ENCODE results near the gene TLR6.
"Not testable (repeated sequence)": the region's sequence is repeated elsewhere in the genome, so short reads cannot be mapped to it uniquely, and the experiment has no call there.

TLR6 gene

DNA sequence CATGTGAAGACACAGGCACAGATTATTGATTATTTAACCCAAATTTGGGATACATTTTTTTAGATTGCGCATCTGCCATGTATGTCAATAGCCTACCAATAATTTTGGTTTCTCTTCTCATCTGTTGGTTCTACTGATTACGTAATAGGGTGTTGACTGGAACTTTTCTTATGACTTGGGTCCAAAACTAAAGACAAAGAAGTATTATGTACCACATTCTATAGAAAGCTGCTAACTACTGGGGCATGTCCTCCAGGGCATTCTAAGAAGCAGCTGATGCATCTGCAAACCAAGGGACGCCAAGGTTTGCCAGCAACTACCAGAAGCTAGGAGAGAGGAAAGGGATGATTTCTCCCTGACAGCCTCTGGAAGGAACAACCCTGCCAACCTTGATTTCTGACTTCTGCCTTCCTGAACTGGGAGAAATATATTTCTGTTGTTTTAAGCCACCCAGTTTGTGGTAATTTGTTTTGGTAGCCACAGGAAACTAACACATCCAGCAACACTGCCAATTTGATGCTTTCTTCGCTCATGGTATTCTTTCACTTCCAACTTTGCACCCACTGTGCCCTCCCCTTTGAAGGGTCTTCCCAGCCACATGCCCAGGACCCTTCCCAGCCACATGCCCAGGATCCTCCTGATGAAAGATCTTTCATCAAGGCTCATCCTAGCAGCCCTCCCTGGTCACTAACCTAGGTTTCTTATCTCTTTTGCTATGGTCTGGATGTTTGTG lies 36.1 kb downstream of the TLR6 start:
- no peak for DNase-seq (ENCODE audit: low read depth, low spot score)

DNA sequence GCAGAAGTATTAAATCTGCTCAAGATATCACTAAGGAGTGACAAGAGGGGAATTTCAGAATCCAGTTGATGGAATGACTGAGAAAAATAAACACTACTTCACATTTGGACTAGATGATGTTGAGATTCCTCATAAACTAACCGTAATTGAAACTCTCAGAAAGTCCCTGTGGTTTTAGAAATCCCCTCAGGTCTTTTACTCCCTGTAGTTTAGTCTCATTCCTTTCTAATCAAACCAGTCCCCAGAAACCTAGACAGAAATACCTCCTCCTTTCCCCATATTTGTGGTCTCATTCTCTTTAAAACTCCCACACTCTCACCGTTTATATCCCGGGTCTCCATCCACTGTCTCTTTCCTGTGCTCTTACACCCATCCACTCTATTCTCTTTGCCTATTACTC lies 37.0 kb downstream of the TLR6 start:
- no peak for DNase-seq (ENCODE audit: low read depth, low spot score)

DNA sequence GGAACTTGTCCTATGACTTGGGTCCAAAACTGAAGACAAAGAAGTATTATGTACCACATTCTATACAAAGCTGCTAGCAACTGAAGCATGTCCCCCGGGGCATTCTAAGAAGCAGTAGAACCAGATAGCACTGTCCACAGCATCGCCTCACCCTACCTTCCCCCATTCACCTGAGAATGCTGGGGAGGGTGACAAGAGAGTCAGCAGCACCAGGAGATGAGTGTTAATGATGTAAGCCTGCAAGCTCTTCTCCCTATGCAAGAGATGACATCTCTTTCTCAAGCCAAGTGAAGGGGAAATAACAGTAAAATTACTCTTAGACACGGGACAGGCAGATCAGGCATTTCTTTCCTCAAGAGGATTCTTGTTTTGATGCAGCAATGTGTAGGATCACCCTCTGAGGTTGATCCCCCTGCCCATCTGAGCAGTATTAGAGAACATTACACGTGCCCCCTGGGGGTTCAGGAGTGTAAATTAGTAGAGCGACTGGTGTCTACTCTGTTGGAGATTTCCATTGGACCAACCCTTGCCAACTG lies 38.1 kb downstream of the TLR6 start:
- no peak for DNase-seq (ENCODE audit: low read depth, low spot score)

DNA sequence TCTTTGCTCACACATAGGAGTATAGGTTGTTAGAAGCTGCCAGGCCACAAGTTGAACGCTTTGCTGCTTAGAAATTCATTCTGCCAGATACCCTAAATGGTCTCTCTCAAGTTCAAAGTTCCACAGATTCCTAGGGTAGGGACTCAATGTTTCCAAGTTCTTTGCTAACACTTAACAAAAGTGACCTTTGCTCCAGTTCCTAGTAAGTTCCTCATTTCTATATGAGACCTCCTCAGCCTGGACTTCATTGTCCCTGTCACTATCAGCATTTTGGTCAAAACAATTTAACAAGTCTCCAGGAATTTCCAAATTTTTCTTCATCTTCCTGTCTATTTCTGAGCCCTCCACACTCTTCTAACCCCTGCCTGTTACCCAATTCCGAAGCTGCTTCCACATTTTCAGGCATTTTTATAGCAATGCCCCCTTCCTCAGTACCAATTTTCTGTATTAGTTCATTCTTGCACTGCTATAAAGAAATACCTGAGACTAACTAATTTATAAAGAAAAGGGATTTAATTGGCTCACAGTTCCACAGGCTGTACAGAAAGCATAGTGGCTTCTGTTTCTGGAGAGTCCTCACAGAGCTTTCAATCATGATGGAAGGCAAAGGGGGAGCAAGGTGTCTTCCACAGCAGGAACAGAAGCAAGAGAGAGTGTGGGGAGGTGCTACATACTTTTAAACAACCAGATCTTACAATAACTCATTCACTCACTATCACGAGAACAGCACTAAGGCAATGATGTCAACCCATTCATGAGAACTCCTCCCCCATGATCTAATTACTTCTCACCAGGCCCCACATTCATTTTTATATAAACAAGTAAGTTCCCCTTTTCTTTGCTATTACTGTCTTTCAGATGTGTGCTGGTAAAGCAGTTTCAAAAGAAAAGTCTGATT lies 40.5 kb downstream of the TLR6 start:
- no peak for DNase-seq (ENCODE audit: low read depth, low spot score)

DNA sequence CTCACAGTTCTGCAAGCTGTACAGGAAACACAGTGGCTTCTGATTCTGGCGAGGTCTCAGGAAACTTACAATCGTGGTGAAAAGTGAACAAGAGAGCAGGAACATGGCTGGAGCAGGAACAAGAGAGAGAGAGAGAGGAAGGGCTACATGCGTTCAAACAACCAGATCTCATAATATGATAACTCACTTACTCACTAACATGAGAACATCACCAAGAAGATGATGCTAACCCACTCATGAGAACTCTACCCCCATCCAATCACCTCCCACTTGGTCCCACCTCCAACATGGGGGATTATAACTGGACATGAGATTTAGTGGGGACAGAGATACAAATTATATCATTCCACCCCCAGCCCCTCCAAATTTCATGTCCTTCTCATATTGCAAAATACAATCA lies 42.2 kb downstream of the TLR6 start:
- DNase-seq (ENCODE audit: low read depth, low spot score), result no peak

DNA sequence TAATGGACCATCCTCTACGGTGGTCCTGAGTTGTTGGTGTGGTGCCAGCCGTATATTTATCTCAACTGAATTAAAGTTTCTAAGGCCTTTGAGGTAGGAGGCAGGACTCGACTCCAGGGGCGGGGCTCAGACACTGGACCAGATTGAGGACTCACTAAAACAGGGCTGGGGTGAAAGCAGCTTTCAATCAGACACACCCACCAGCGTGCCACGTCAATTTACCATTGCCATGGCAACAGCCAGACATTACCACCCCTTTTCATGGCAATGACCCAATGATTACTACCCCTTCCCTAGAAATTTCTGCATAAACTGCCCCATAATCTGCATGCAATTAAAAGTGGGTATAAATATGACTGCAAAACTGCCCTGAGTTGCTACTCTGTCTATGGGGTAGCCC lies 45.3 kb downstream of the TLR6 start:
- DNase-seq (ENCODE audit: low read depth, low spot score), result no peak

DNA sequence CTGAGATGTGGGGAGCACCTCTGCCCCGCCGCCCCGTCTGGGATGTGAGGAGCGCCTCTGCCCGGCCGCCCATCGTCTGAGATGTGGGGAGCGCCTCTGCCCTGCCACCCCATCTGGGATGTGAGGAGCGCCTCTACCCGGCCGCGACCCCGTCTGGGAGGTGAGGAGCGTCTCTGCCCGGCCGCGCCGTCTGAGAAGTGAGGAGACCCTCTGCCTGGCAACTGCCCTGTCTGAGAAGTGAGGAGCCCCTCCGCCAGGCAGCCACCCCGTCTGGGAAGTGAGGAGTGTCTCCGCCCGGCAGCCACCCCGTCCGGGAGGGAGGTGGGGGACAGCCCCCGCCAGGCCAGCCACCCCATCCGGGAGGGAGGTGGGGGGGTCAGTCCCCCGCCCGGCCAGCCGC lies 49.2 kb downstream of the TLR6 start:
- not testable (repeated sequence) for DNase-seq (ENCODE audit: low read depth, low spot score)

DNA sequence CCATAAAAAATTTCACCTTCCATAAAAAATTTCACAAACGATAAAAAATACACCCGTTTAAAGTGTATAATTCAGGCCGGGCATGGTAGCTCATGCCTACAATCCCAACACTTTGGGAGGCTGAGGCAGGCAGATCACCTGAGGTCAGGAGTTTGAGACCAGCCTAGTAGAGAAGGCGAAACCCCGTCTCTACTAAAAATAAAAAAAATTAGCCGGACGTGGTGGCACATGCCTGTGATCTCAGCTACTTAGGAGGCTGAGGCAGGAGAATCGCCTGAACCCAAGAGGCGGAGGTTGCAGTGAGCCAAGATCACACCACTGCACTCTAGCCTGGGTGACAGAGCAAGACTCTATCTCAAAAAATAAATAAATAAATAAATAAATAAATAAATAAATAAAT lies 50.4 kb downstream of the TLR6 start:
- DNase-seq (ENCODE audit: low read depth, low spot score), result not testable (repeated sequence)

DNA sequence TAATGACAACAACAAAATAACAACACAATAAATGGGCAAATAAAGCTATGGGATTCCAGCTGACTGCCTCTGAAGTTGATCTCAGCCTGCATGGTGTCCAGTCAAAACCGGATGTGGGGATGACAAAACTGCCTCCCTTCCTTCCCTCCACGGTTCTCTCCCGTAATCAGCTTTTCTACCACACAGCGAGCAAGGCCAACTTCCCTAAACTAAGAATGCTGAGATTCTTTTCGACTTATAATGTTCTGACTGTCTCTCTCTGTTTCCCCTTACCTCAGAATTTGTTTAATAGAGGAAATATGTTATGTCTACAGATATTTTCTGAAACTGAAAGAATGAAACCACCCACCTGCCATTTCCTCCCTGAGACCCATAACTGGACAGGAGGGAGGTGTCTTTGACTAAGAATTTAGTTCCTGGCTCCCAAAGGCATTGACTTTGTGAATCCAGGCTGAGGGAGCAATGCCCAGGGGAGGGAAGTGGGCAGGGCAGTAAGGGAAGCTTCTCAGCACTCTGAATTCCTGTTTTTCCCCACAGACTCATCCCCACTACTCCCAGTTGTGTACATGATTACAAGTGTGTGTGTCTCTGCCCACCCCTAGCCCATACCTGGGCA lies 51.0 kb downstream of the TLR6 start:
- DNase-seq (ENCODE audit: low read depth, low spot score), result no peak

DNA sequence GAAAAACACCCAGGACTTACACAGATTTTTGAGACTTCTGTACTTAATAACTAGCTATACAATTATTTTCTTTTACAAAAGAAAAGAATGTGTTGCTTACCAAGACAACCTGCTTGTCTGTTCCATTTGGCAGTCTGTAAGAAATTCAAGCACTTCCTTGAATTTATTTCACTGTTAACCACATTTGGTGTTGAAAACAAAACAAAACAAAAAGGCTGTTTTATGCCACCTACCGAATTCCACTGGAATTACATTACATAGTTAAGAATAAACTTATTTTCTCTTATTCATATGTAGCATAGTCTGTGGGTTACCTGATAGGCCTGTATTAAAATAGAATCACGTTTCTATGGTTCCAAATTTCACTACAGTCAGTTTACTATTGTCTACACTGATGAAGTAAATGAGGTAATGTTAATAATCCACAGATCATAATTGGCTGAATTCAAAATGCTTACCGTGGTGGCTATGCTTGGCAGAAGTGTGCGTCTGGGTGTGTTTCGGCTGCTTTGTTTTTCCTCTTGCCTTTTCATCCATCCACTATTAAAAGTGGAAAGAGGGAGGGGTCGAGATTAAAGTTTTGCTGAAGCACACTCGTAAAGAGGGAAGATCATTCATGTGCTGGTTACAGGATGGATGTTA lies 51.8 kb downstream of the TLR6 start, which contains the start of gene TLR1:
Gene TLR1 (minus strand): TSS at position 138 of the 642 bp plus-strand sequence. CDS start 5,960 bp downstream, outside the sequence.
- no peak for DNase-seq (ENCODE audit: low read depth, low spot score)

DNA sequence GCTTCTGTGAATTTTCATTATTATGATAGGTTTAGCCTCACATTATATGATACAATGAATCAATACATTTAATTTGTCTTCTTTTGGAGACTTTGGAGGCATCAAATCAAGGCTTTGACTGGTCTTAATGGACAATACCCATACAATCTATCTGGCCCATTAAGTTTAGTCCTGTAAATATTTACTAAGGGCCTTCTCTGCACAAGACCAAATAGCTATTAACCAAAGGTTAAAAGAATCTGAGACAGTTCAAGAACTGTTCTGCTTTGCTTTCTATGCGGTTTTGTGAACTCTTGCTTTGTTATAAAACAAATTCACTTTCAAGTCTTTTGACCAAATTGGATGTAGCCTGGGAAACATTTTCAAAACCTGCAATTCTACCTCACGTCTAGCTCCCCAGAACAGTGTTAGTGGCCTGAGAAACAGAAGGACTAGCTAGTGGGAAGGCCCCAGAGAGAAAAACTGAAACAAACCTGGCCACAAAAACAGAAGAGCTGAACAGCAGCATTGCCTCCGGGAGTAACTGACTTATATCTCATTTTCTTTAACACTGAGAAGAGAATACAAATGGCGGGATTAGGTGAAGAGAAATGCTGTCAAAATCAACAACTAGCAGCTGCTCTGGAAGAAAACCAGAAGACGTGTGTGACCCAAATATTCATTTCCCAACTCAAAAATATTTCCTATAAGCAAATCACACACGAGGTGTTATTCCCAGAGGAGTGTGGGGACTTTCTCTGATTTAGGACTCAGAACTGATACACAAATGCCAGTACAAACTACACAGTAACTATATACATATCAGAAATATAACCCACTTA lies 52.6 kb downstream of the TLR6 start:
- no peak for DNase-seq (ENCODE audit: low read depth, low spot score)

DNA sequence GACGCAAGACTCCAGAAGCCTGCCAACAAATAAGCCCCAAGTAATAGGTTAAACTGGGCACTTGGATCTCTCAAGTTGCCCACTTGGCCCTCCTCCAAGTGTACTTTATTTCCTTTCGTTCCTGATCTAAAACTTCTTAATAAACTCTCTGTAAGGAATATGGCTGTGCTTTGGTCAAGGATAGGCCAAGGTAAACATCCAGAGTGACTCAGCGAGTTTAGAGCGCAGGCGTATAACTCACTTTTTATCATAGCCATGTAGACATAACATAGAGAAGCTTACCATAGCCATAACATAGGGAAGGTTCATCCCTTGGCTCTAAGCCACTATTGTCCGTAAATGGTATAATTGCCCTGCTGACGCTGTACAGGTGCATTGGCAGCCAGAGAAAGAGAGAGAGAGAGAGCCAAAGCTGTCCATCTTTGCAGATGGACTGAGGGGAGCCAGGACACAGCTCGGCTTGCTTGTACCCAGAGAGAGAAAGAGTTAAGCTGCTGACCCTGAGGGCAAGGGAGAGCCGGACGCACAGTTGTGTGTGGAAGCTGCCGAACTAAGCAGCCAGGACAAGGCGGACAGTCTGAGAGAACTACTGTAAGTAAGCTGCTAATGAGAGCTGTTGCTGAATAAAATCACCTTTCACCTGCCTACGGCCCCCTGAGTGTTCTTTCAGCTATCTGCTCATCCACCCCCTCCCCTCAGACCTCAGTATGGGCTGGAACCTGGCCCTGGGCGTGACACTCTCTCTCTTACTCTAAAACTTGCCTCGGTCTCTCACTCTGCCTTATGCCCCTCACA lies 53.9 kb downstream of the TLR6 start:
- DNase-seq (ENCODE audit: low read depth, low spot score), result no peak

DNA sequence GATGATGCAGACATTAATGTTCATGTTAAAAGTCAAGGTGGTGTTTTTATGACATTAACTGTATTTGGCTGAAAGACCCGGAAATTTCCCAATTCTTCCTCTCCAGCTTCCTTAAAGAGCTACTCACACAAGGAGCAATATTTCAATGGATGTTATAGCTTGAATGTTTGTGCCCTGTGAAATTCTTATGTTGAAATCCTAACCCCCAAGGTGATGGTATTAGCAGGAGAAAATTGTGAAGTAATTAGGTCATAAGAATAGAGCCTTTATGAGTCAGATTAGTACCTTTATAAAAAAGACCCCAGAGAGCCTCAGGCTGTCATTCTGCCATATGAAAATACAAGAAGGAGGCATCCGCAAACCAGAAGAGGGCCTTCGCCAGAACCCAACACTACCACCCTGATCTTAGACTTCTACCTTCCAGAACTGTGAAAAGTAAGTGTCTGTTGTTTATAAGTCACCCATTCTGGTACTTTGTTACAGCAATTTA lies 55.6 kb downstream of the TLR6 start:
- no peak for DNase-seq (ENCODE audit: low read depth, low spot score)

DNA sequence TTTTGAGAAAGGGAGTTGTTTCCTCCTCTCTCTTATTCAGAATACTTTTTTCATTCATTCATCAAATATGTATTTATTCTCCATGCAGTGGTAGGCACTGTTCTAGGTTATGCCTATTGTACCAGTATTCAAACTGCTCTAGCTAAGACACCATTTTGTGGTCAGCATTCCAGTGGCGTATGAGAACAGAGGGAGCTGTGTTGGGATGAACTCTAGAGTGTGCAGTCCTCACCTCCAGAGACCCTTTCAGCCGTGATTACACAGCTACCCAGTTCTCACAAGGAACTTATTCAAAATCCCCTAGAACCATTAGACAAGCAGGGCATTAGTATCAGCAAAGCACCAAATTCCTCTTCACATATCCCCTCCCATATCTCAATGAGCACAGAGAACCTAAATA lies 56.3 kb downstream of the TLR6 start:
- DNase-seq (ENCODE audit: low read depth, low spot score), result no peak

DNA sequence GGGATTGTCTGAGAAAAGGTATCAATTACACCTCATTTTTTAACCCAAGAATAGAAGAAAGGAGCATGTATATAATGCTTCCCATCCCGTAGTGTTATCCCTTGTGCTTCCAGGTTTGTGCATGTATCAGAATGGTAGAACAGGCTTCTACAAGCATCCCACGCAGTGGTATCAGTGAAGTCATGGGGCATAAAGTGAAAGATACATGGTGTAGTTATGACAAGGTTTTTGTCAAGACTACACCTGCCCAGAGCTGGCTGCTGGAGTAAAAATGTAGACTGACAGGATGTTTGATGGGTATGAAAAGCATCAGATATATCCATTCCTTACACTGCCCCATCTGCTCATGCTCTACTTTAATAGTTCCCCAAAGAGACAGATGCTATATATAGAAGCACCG lies 61.5 kb downstream of the TLR6 start:
- no peak for DNase-seq (ENCODE audit: low read depth, low spot score)

DNA sequence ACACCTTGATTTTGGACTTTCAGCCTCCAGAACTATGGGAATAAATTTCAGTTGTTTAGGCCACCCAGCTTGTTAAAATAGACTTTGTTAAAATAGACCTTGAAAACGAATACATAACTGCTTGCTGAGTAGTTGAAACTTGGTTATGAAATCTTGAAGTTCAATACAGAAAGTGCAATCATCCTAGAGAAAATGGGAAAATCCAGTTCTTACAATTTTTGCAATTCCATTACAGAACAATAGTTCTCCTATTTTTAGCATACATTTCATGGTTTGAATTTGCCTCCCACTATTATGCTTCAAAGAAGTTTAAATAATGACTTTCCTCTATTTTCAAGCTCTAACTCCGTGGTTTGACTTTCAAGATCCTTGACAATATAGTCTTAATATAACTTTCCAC lies 62.6 kb downstream of the TLR6 start:
- no peak for DNase-seq (ENCODE audit: low read depth, low spot score)

DNA sequence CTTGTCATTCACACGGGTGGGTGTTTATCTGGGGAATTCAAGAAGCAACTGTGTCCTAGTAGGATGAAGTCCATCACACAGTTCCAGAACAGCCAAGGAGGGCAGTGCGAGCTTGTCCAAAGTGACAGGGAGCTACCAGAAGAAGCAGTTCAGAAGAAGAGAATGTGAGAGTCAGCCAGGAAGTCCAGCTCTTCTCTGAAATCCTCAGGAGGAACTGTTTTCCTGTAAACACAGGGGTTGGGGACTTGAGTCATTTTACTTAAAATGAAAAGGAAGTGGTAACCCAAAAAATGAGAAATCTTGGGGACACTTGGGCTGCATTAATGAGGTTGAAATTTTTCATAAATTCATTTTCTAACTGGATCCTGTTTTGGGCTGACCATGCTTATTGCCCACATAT lies 65.6 kb downstream of the TLR6 start:
- DNase-seq (ENCODE audit: low read depth, low spot score), result no peak

DNA sequence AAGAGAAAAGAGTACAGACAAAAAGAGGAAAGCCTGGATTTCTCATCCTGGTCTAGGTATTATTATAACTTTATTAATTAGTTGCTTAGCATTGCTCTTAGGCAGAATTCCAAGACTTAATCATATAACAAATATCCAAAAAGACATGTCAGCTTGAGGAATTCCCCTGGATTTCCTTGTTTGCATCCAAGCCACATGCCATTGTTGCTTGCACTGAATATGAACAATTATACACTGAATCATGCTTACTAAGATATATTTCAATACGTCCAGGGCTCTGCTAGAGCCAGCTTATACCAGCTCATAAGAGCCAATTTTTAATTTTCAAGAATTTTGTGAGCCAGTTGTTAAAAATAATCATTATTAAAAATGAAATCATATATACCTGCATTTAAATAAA lies 68.3 kb downstream of the TLR6 start:
- DNase-seq (ENCODE audit: low read depth, low spot score), result no peak

DNA sequence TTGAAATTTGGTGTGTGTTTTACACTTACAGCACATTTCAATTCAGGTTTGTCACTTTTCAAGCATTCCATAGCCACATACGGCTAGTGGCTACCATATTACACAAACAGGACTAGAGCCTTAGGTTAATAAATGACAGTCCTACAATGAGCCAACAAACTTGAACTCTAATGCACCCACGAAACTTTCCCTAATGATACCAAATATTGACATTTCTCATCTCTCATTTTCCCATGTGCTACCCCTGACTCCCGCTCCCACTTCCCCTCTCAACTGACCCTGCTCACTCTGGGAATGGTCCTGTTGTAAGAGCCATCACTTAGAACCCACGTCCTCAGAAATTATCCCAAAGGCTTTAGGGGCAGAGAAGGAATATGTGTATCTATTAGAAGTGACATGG lies 68.9 kb downstream of the TLR6 start:
- no peak for DNase-seq (ENCODE audit: low read depth, low spot score)

DNA sequence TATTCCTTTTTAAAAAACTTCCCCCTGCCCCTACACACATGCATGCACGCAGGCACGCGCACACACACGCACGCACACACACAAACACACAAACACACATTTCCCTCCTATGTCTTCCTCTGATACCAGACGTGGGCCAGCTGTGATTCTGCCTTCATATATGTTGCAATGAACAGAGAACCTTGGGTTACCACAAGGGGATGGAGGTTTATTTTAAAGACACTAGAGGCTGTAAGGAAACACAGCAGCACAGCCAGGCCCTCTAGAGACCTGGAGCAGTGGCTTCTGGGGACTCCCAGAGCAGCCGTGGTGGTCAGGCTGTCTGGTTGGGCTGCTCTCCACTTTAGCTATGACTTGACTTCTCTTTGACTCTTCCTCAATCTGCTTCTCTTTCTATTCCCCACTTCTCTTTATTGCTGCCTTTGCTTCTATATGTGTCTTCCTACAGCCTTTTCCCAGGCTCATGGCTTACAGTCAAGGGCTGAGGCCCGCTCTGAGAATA lies 70.7 kb downstream of the TLR6 start:
- no peak for DNase-seq (ENCODE audit: low read depth, low spot score)
